Stomach (tissue), 4 donors: Measurements from ENCODE around the gene GPR37L1.

Experiments used
- CTCF ChIP-seq, 7 experiments: fragments of 450-650 bp in 4 of 7; fragments of 200-600 bp in 3 of 7; sonication (generic) in 3 of 7; IDR thresholded peaks; one replicate each; pipeline ENCODE4 v1.5.1; 2016 to 2019; ENCODE audit warnings: antibody characterized with exemption in 7 of 7, control low read depth in 2 of 7, mild to moderate bottlenecking in 1 of 7
- EP300 ChIP-seq: sonication (generic); formaldehyde crosslinking; IDR thresholded peaks from one replicate; pipeline ENCODE4 v1.6.1; 2017; ENCODE audit warnings: antibody characterized with exemption
- POLR2AphosphoS5 ChIP-seq, 3 donors: sonication (generic); formaldehyde crosslinking; IDR thresholded peaks; one replicate each; pipeline ENCODE4 v1.6.1; 2016; ENCODE audit warnings: antibody characterized with exemption in 3 of 3

GRCh38 chr1:202150602-202151001 is 27.9 kb downstream of the GPR37L1 start:
- TF ChIP-seq CTCF (IDR thresholded peaks at IDR 0.05) (no peak), EP300 (no peak), POLR2AphosphoS5 (IDR thresholded peaks at IDR 0.05) (no peak)
